Measurements from ENCODE around the gene DDHD1.

DDHD1 gene

DNA sequence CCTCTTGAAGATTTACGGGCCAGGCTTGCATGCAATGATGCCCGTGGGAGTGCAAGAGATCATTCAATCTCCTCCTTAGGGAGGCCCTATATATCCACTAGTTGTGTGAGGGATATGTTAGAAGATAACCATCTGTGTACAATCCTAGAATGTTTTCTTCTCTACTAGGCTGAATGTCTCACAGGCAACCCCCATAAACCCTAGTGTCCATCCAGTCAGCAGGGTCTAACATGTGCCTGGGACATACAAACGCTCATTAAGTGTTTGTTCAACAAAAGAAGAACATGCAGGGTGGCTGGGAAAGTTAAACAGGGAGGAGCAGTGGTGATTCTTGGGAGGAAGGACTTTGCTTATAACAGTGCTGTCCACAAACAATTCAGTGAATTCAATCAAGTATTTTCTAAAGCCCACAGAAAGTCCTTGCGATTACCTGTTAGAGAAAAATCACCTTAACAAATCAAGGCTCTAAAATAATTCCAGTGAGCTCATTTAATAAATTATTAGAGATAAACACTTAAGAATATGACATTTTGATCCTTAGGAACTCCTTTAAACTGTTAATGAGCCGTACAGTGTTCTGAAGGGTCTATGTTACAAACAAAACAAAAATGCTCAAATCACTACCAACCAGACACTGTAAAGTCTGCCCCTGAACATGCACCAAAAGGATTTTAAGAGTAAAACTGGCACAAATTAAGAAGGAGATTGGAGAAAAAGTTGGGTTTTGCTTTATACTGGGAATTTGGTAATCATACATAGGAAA lies 105.6 kb downstream of the DDHD1 start:
- H3K27me3 ChIP-seq (ENCODE audit: insufficient read depth, poor library complexity, severe bottlenecking): no peaks in the 10 kb centered on the region
- no peak for DNase-seq (ENCODE audit: low spot score)
- TF ChIP-seq, protein P1, sequence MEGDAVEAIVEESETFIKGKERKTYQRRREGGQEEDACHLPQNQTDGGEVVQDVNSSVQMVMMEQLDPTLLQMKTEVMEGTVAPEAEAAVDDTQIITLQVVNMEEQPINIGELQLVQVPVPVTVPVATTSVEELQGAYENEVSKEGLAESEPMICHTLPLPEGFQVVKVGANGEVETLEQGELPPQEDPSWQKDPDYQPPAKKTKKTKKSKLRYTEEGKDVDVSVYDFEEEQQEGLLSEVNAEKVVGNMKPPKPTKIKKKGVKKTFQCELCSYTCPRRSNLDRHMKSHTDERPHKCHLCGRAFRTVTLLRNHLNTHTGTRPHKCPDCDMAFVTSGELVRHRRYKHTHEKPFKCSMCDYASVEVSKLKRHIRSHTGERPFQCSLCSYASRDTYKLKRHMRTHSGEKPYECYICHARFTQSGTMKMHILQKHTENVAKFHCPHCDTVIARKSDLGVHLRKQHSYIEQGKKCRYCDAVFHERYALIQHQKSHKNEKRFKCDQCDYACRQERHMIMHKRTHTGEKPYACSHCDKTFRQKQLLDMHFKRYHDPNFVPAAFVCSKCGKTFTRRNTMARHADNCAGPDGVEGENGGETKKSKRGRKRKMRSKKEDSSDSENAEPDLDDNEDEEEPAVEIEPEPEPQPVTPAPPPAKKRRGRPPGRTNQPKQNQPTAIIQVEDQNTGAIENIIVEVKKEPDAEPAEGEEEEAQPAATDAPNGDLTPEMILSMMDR (IDR thresholded peaks at IDR 0.05; ENCODE audit: poor library complexity, severe bottlenecking): no peak
- no peaks in the 10 kb centered on the region for H3K4me1 ChIP-seq (ENCODE audit: insufficient read depth, poor library complexity, severe bottlenecking)
- peaks cover 5% of the 10 kb centered on the region; the same call in 1 of the 2 replicates for H3K36me3 ChIP-seq (ENCODE audit: low read depth)
- no peaks in the 10 kb centered on the region for H3K9me3 ChIP-seq (ENCODE audit: severe bottlenecking)
- no peak overlapping the region for H3K27ac ChIP-seq (ENCODE audit: poor library complexity, severe bottlenecking)
- H3K4me3 ChIP-seq (ENCODE audit: severe bottlenecking): no peak overlapping the region
- no peak for ATAC-seq (ENCODE audit: low read depth)

DNA sequence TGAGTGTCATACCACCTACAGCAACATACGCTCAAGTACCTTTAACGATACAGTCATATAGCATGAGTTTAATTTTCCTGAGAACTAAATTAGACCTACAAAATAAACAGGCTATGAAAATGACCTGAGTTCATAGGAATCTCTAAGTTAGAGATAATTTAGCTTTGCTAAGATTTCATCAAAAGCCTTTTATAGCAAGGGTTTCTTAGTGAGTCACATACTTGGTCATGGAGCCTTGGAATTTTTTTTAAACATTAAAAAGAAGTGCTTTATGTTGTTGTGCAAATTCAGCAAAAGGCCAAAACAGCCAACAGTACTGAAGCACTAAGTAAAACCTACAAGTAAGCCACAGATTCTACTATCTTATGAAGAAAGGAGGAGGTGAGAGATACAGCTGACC lies 108.6 kb downstream of the DDHD1 start:
- no peak for DNase-seq (ENCODE audit: low spot score)
- Histone ChIP-seq H3K27ac (ENCODE audit: poor library complexity, severe bottlenecking) (no peak overlapping the region), H3K4me1 (ENCODE audit: insufficient read depth, poor library complexity, severe bottlenecking) (no peaks in the 10 kb centered on the region), H3K4me3 (ENCODE audit: severe bottlenecking) (no peak overlapping the region), H3K9me3 (ENCODE audit: severe bottlenecking) (no peaks in the 10 kb centered on the region), H3K36me3 (ENCODE audit: low read depth) (no peaks in the 10 kb centered on the region; the same call in 1 of the 2 replicates), H3K27me3 (ENCODE audit: insufficient read depth, poor library complexity, severe bottlenecking) (no peaks in the 10 kb centered on the region)
- TF ChIP-seq, protein P1 (IDR thresholded peaks at IDR 0.05; ENCODE audit: poor library complexity, severe bottlenecking): no peak
- ATAC-seq (ENCODE audit: low read depth): peak; percentile 29; the same call in 1 of the 3 replicates

DNA sequence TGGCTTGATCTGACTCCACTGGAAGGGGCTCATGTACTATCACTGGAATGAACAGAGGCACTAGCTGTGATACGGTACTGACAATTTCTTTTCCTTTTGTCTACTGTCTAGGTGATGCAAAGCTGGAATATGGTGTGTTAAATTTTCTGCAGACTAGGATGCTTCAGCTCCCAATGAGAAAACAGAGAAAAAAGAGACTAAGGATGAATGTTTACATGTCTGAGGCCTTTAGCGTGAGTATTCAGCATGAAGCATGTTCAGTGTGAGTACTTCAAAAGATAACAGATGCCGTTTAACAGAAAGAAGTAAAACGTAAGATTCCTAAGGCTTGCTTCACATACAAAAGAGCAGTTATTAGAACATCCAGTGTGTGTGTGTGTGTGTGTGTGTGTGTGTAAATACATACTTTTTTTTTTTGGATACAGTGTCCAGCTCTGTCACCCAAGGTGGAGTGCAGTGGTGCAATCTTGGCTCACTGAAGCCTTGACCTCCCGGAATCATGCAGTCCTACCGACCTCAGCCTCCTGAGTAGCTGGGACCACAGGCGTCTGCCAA lies 110.0 kb downstream of the DDHD1 start:
- H3K4me3 ChIP-seq (ENCODE audit: severe bottlenecking): no peak overlapping the region
- H3K36me3 ChIP-seq (ENCODE audit: low read depth): no peaks in the 10 kb centered on the region; the same call in 1 of the 2 replicates
- DNase-seq (ENCODE audit: low spot score): no peak

DNA sequence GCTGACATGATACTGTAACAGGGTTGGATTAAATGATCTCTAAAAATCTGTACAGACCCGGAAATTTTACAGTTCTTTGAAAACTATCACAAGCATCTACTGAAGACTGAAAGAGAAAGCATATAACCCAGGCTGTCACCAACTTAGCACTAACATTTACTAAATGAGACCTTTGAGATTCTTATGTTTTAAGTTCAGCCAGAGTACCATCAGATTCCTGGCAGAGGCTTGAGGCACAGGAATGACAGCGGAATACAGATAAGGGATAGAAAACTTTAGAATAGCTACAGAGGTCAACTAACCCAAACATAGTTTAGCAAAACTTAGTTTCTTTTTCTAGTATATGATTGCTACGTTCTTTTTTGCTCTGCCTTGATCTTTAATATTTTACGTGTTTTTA lies 110.6 kb downstream of the DDHD1 start:
- Histone ChIP-seq H3K4me1 (ENCODE audit: insufficient read depth, poor library complexity, severe bottlenecking) (no peaks in the 10 kb centered on the region), H3K27ac (ENCODE audit: poor library complexity, severe bottlenecking) (no peak overlapping the region), H3K36me3 (ENCODE audit: low read depth) (no peaks in the 10 kb centered on the region; the same call in 1 of the 2 replicates), H3K9me3 (ENCODE audit: severe bottlenecking) (no peaks in the 10 kb centered on the region), H3K27me3 (ENCODE audit: insufficient read depth, poor library complexity, severe bottlenecking) (no peaks in the 10 kb centered on the region), H3K4me3 (ENCODE audit: severe bottlenecking) (no peak overlapping the region)
- TF ChIP-seq, protein P1 (IDR thresholded peaks at IDR 0.05; ENCODE audit: poor library complexity, severe bottlenecking): no peak
- DNase-seq (ENCODE audit: low spot score) (no peak), ATAC-seq (ENCODE audit: low read depth) (no peak)

More for the DNA sequence above, 110.0 kb downstream of the DDHD1 start:
- no peak for ATAC-seq (ENCODE audit: low read depth)
- TF ChIP-seq, protein P1 (IDR thresholded peaks at IDR 0.05; ENCODE audit: poor library complexity, severe bottlenecking): no peak
- H3K9me3 ChIP-seq (ENCODE audit: severe bottlenecking): no peaks in the 10 kb centered on the region
- H3K27ac ChIP-seq (ENCODE audit: poor library complexity, severe bottlenecking): no peak overlapping the region
- H3K27me3 ChIP-seq (ENCODE audit: insufficient read depth, poor library complexity, severe bottlenecking): no peaks in the 10 kb centered on the region
- H3K4me1 ChIP-seq (ENCODE audit: insufficient read depth, poor library complexity, severe bottlenecking): no peaks in the 10 kb centered on the region

DNA sequence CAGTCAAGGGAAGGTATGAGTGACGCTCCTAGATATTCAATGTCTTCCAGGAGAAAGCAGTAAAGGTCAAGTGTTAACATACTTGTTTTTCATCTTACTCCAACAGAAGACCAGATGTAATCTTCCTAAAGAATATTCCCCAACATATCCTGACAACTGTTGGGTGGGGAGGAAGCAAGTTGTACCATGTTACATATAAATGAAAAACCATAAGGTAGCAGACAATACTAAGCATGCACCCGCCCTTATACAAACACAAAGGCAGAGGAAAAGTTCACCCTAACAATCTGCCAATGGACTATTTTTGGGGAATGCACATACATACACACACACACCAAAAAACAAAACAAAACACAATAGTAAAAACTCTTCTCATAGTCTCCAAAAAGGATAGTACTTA lies 112.1 kb downstream of the DDHD1 start:
- Histone ChIP-seq H3K4me1 (ENCODE audit: insufficient read depth, poor library complexity, severe bottlenecking) (no peaks in the 10 kb centered on the region), H3K4me3 (ENCODE audit: severe bottlenecking) (no peak overlapping the region), H3K27me3 (ENCODE audit: insufficient read depth, poor library complexity, severe bottlenecking) (no peaks in the 10 kb centered on the region), H3K27ac (ENCODE audit: poor library complexity, severe bottlenecking) (no peak overlapping the region), H3K9me3 (ENCODE audit: severe bottlenecking) (no peaks in the 10 kb centered on the region), H3K36me3 (ENCODE audit: low read depth) (no peaks in the 10 kb centered on the region; the same call in 1 of the 2 replicates)
- DNase-seq (ENCODE audit: low spot score): no peak
- no peak for ATAC-seq (ENCODE audit: low read depth)
- TF ChIP-seq, protein P1 (IDR thresholded peaks at IDR 0.05; ENCODE audit: poor library complexity, severe bottlenecking): no peak

Data from RWPE2 (cell line).